ENCODE results near the gene TADA2A.
"Not testable (repeated sequence)": the region's sequence is repeated elsewhere in the genome, so short reads cannot be mapped to it uniquely, and the experiment has no call there.

The TADA2A gene

GRCh38 chr17:37446027-37446426, 39.3 kb downstream of the TADA2A start:
- TF ChIP-seq, protein P1, sequence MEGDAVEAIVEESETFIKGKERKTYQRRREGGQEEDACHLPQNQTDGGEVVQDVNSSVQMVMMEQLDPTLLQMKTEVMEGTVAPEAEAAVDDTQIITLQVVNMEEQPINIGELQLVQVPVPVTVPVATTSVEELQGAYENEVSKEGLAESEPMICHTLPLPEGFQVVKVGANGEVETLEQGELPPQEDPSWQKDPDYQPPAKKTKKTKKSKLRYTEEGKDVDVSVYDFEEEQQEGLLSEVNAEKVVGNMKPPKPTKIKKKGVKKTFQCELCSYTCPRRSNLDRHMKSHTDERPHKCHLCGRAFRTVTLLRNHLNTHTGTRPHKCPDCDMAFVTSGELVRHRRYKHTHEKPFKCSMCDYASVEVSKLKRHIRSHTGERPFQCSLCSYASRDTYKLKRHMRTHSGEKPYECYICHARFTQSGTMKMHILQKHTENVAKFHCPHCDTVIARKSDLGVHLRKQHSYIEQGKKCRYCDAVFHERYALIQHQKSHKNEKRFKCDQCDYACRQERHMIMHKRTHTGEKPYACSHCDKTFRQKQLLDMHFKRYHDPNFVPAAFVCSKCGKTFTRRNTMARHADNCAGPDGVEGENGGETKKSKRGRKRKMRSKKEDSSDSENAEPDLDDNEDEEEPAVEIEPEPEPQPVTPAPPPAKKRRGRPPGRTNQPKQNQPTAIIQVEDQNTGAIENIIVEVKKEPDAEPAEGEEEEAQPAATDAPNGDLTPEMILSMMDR (IDR thresholded peaks at IDR 0.05; ENCODE audit: insufficient read depth, missing control alignments) = no peak
- FAIRE-seq (no peak), DNase-seq (ENCODE audit: insufficient read length, low spot score) (no peak)

GRCh38 chr17:37447641-37448040, 41.0 kb downstream of the TADA2A start:
- DNase-seq (ENCODE audit: insufficient read length, low spot score) (no peak), FAIRE-seq (no peak)
- TF ChIP-seq, protein P1 (IDR thresholded peaks at IDR 0.05; ENCODE audit: insufficient read depth, missing control alignments) = no peak

GRCh38 chr17:37450112-37450511, 43.4 kb downstream of the TADA2A start:
- DNase-seq (ENCODE audit: insufficient read length, low spot score) (no peak), FAIRE-seq (no peak)
- TF ChIP-seq, protein P1 (IDR thresholded peaks at IDR 0.05; ENCODE audit: insufficient read depth, missing control alignments) = no peak

DNA sequence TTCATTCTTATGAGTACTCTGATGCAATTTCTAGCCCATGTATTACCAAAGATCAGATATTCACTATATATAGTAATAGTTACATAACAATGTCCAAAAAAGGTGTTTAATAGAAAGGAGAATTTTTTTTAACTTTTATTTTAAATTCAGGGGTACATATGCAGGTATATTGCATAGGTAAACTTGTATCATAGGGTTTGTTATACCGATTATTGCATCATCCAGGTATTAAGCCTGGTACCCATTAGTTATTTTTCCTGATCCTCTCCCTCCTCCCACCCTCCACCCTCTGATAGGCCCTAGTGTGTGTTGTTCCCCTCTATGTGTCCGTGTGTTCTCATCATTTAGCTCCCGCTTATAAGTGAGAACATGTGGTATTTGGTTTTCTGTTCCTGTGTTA, 51.1 kb downstream of the TADA2A start:
- FAIRE-seq; DNase-seq (ENCODE audit: insufficient read length, low spot score): not testable (repeated sequence)

- TF ChIP-seq, protein P1 (IDR thresholded peaks at IDR 0.05; ENCODE audit: insufficient read depth, missing control alignments) = no peak
- FAIRE-seq (no peak), DNase-seq (ENCODE audit: insufficient read length, low spot score) (no peak)
Measured at GRCh38 chr17:37458805-37459204, 52.1 kb downstream of the TADA2A start.

GRCh38 chr17:37461668-37462067, 55.0 kb downstream of the TADA2A start:
- TF ChIP-seq, protein P1 (IDR thresholded peaks at IDR 0.05; ENCODE audit: insufficient read depth, missing control alignments) = no peak
- FAIRE-seq (no peak), DNase-seq (ENCODE audit: insufficient read length, low spot score) (no peak)

- DNase-seq (ENCODE audit: insufficient read length, low spot score) = no peak
- TF ChIP-seq, protein P1 (IDR thresholded peaks at IDR 0.05; ENCODE audit: insufficient read depth, missing control alignments) = no peak
Measured at GRCh38 chr17:37462492-37462891, 55.8 kb downstream of the TADA2A start.

GRCh38 chr17:37463039-37463438, 56.4 kb downstream of the TADA2A start:
- FAIRE-seq (no peak), DNase-seq (ENCODE audit: insufficient read length, low spot score) (no peak)
- TF ChIP-seq, protein P1 (IDR thresholded peaks at IDR 0.05; ENCODE audit: insufficient read depth, missing control alignments) = no peak

More at GRCh38 chr17:37462492-37462891, 55.8 kb downstream of the TADA2A start:
- FAIRE-seq = no peak
